Fibroblast of pulmonary artery (primary cell): ENCODE results near the gene CYB5R4.

Experiments used
- DNase-seq: peaks from one replicate; pipeline ENCODE4 v3.0.0-alpha.2; 2010; ENCODE audit warnings: low read depth
- H3K4me3 ChIP-seq: replicated peaks from 2 replicates; pipeline ENCODE4 v1.5.1; 2011; ENCODE audit warnings: low read depth, mild to moderate bottlenecking, control low read depth, low read length, moderate library complexity
- TF ChIP-seq, protein P1 (sequence below): IDR thresholded peaks from 2 replicates; pipeline ENCODE4 v1.5.1; 2011; ENCODE audit warnings: mild to moderate bottlenecking, control low read depth, low read length, inconsistent platforms; ENCODE audit errors: missing control alignments

Gene CYB5R4

DNA sequence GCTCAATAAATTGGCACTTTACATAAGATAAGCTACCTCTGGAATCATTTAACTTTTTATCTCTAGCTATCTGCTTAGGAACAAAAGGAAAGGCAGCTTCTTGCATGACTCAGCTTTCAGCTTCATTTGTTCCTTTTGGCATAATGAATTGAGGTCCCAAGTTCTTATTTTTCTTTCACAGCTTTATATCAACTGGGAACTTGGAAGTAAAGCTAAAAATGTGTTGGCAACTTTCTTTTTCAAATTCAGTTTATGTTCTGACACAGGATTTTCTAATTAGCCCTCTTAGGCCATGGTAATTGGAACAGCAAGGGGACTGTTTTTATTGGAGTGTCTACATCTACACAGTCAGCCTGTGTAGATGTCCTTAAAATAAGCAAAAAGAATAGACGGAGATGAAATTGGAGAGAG lies 118.8 kb downstream of the CYB5R4 start:
- no peak overlapping the region for H3K4me3 ChIP-seq
- no peak for DNase-seq
- TF ChIP-seq, protein P1, sequence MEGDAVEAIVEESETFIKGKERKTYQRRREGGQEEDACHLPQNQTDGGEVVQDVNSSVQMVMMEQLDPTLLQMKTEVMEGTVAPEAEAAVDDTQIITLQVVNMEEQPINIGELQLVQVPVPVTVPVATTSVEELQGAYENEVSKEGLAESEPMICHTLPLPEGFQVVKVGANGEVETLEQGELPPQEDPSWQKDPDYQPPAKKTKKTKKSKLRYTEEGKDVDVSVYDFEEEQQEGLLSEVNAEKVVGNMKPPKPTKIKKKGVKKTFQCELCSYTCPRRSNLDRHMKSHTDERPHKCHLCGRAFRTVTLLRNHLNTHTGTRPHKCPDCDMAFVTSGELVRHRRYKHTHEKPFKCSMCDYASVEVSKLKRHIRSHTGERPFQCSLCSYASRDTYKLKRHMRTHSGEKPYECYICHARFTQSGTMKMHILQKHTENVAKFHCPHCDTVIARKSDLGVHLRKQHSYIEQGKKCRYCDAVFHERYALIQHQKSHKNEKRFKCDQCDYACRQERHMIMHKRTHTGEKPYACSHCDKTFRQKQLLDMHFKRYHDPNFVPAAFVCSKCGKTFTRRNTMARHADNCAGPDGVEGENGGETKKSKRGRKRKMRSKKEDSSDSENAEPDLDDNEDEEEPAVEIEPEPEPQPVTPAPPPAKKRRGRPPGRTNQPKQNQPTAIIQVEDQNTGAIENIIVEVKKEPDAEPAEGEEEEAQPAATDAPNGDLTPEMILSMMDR, result no peak

- no peak overlapping the region for H3K4me3 ChIP-seq
- TF ChIP-seq, protein P1, result no peak
- no peak for DNase-seq
Measured at GRCh38 chr6:83978997-83979396, 119.5 kb downstream of the CYB5R4 start.

- no peak overlapping the region for H3K4me3 ChIP-seq
- TF ChIP-seq, protein P1, result no peak
- DNase-seq, result no peak
Measured at GRCh38 chr6:83984411-83984810, 124.9 kb downstream of the CYB5R4 start.

DNA sequence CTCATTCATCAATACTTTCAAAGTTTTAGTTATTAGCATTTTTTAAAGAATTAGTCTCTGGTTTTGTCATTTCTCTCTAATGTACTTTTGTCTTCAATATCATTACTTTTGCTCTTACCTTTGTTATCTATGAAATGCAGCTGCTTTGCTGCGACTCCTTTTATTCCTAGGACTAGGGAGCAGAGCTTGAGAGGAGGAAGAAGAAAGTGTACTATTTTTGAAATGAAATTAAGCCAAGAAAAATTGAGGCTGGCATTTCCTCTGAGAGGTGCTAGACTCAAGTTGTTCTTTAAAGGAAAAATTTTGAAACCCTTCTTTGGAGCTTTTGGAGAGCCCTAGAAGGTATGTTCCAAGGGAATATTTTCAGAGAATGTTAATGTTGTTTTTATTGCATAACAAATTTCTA lies 125.8 kb downstream of the CYB5R4 start:
- no peak for DNase-seq
- no peak overlapping the region for H3K4me3 ChIP-seq
- TF ChIP-seq, protein P1, result no peak

DNA sequence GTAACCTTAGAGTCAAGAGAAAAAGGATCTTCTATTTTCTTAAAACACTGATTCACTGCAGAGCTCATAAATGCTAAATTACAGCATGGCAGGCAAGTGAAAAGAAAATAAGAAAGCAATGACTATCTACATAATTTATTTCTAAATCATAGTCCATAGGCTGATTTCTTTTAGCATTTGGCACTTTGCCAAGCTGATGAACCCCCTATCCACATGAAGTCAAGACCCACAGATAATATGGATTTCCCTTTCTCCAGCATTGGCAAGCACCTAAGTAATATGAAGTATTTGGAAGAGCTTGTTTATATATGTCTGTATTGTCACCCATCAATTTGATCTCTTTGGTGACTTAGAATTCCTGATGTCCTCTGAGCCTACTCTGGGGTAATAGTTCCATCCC lies 126.2 kb downstream of the CYB5R4 start:
- DNase-seq, result no peak
- TF ChIP-seq, protein P1, result no peak
- H3K4me3 ChIP-seq, result no peak overlapping the region

DNA sequence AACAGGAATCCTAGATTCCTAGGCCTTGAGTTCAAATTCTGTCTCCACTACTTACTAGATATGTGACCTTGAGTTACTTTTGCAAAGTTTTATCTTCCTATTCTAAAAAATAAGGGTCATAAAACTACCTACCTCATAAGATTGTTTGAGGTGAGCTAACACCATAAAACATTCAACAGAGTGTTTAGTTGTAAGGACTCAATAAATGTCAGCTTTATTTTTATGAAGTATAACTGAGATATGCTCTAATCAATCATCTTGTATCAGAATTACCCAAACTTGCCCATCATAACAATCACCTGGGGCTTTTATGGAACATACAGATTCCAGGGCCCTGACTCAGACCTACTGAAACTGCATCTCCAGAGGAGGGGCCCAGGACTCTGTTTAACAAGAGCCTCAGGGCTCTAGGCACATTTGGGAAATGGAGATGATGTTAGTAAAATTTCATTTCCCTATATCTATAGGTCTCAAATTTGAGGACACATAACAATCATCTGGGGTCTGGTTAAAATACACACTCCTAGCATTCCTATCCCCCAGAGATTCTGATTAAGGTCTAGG lies 138.6 kb downstream of the CYB5R4 start:
- no peak overlapping the region for H3K4me3 ChIP-seq
- TF ChIP-seq, protein P1, result no peak
- no peak for DNase-seq

GRCh38 chr6:84001119-84001518 lies 141.6 kb downstream of the CYB5R4 start:
- no peak overlapping the region for H3K4me3 ChIP-seq
- DNase-seq, result no peak
- TF ChIP-seq, protein P1, result no peak
